ENCODE data around the gene MGAM2.

The MGAM2 gene

DNA sequence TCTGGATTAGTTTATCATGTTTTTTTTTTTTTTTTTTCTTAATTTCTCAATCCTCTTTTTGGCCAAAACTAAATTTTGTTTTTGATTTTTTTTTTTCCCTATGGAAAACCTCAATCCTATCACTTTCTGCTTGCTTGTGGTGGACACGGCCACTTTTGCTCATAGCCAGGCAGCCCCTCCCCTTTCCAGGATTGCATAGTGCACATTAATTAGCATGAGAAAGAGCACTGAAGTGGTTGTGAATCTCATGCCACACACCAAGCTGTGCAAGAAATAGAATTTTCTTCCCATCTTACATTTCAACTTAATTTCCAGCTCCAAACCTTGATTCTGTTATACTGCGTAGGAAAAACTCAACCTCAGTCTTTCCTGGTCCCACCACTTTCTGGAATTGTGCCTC is 34.6 kb downstream of the MGAM2 start:
- Histone ChIP-seq H3K4me3 (ENCODE audit: low read length in 2 of 2) (no peak overlapping the region), H3K4me1 (ENCODE audit: control insufficient read depth in 2 of 2, insufficient read depth in 1 of 2, low read depth in 1 of 2, low read length in 2 of 2) (no peaks in the 10 kb centered on the region), H3K36me3 (replicated peaks in 1 of 2; ENCODE audit: control insufficient read depth in 2 of 2, insufficient read depth in 2 of 2, low read length in 2 of 2) (no peaks in the 10 kb centered on the region), H4K91ac (ENCODE audit: low read depth, low read length, poor library complexity) (no peak overlapping the region), H4K8ac (ENCODE audit: low read depth, low read length) (no peak overlapping the region), H2BK15ac (ENCODE audit: low read length) (no peak overlapping the region), H3K4me2 (ENCODE audit: insufficient read depth, low read length, poor library complexity, severe bottlenecking) (no peak overlapping the region), H3K79me1 (ENCODE audit: low read depth, low read length) (no peaks in the 10 kb centered on the region), H3K23ac (ENCODE audit: low read depth, low read length, poor library complexity) (no peak overlapping the region), H2AK5ac (ENCODE audit: low read depth, low read length) (no peak overlapping the region), H3K18ac (ENCODE audit: low read length) (no peak overlapping the region), H3K27me3 (ENCODE audit: control insufficient read depth in 3 of 3, insufficient read depth in 3 of 3, low read depth in 1 of 3, low read length in 3 of 3) (no peaks in the 10 kb centered on the region), H3K9ac (ENCODE audit: low read depth, low read length, poor library complexity) (no peak overlapping the region), H2BK12ac (ENCODE audit: low read length) (no peak overlapping the region), H2BK5ac (ENCODE audit: low read length) (no peak overlapping the region), H3K9me3 (replicated peaks in 1 of 2; ENCODE audit: control insufficient read depth in 2 of 2, insufficient read depth in 1 of 2, low read depth in 1 of 2, low read length in 2 of 2) (no peaks in the 10 kb centered on the region), H3K14ac (ENCODE audit: low read length) (no peak overlapping the region), H3K27ac (replicated peaks; ENCODE audit: low read length) (no peak overlapping the region), H2BK120ac (ENCODE audit: low read depth, low read length) (no peak overlapping the region), H2AFZ (ENCODE audit: low read length) (no peak overlapping the region), H3K4ac (ENCODE audit: low read length) (no peak overlapping the region)
- DNase-seq (ENCODE audit: low spot score), result no peak
- WGBS, 2 donors (ENCODE audit: extremely low coverage in 2 of 2, insufficient read length in 2 of 2, insufficient replicate concordance in 1 of 2), result no CpG with 5 or more reads among the region's 2 CpGs

DNA sequence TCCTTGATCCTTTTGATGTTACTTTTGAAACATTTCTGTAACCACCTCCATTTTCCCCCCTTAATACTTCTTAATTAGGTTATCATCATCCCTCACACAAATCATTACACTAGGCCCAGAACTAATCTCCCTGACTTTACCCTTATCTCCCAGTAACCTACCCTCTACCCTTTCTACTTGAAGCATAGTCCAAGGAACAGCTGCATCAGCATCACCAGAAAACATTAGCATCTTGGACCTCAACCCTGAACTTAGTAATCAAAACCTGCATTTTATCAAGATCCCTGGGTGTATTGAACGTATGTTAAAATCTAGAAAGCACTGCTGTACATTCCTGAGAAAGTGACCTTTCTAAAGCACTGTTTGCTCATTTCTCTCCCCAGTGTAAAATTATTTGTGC is 38.8 kb downstream of the MGAM2 start:
- Histone ChIP-seq H3K4me3 (ENCODE audit: low read length in 2 of 2) (no peak overlapping the region), H3K4ac (ENCODE audit: low read length) (no peak overlapping the region), H4K8ac (ENCODE audit: low read depth, low read length) (no peak overlapping the region), H3K27me3 (ENCODE audit: control insufficient read depth in 3 of 3, insufficient read depth in 3 of 3, low read depth in 1 of 3, low read length in 3 of 3) (no peaks in the 10 kb centered on the region), H2BK5ac (ENCODE audit: low read length) (no peak overlapping the region), H2AFZ (ENCODE audit: low read length) (no peak overlapping the region), H3K18ac (ENCODE audit: low read length) (no peak overlapping the region), H3K4me2 (ENCODE audit: insufficient read depth, low read length, poor library complexity, severe bottlenecking) (no peak overlapping the region), H3K9me3 (replicated peaks in 1 of 2; ENCODE audit: control insufficient read depth in 2 of 2, insufficient read depth in 1 of 2, low read depth in 1 of 2, low read length in 2 of 2) (no peaks in the 10 kb centered on the region), H2BK15ac (ENCODE audit: low read length) (no peak overlapping the region), H2BK12ac (ENCODE audit: low read length) (no peak overlapping the region), H2AK5ac (ENCODE audit: low read depth, low read length) (no peak overlapping the region), H3K36me3 (replicated peaks in 1 of 2; ENCODE audit: control insufficient read depth in 2 of 2, insufficient read depth in 2 of 2, low read length in 2 of 2) (no peaks in the 10 kb centered on the region), H3K14ac (ENCODE audit: low read length) (no peak overlapping the region), H4K91ac (ENCODE audit: low read depth, low read length, poor library complexity) (no peak overlapping the region), H3K27ac (replicated peaks; ENCODE audit: low read length) (no peak overlapping the region), H3K79me1 (ENCODE audit: low read depth, low read length) (no peaks in the 10 kb centered on the region), H3K4me1 (ENCODE audit: control insufficient read depth in 2 of 2, insufficient read depth in 1 of 2, low read depth in 1 of 2, low read length in 2 of 2) (no peaks in the 10 kb centered on the region), H2BK120ac (ENCODE audit: low read depth, low read length) (no peak overlapping the region), H3K9ac (ENCODE audit: low read depth, low read length, poor library complexity) (no peak overlapping the region), H3K23ac (ENCODE audit: low read depth, low read length, poor library complexity) (no peak overlapping the region)
- DNase-seq (ENCODE audit: low spot score), result no peak
- WGBS, 2 donors (ENCODE audit: extremely low coverage in 2 of 2, insufficient read length in 2 of 2, insufficient replicate concordance in 1 of 2), result no CpG with 5 or more reads among the region's 1 CpG

DNA sequence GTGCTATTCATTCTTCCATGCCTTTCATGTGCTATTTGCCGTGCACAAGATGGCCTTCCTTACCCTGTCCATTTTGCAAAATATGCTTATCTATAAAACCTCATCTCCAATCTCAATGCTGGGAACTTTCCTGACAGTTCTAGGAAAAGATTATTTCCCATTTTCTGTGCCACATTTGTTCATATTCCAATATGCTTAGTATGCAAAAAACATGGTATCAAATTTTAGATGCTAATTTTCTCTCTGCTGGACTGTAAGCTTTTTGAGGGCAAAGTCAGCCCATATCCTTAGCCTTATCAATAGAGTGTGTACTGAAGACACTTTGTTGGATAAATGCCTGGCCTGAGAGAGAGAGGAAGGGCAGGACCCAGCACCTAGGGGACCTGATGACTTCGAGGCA is 39.4 kb downstream of the MGAM2 start:
- Histone ChIP-seq H4K91ac (ENCODE audit: low read depth, low read length, poor library complexity) (no peak overlapping the region), H2BK5ac (ENCODE audit: low read length) (no peak overlapping the region), H2AFZ (ENCODE audit: low read length) (no peak overlapping the region), H3K79me1 (ENCODE audit: low read depth, low read length) (no peaks in the 10 kb centered on the region), H2AK5ac (ENCODE audit: low read depth, low read length) (no peak overlapping the region), H3K23ac (ENCODE audit: low read depth, low read length, poor library complexity) (no peak overlapping the region), H3K4me3 (ENCODE audit: low read length in 2 of 2) (no peak overlapping the region), H2BK15ac (ENCODE audit: low read length) (no peak overlapping the region), H2BK12ac (ENCODE audit: low read length) (no peak overlapping the region), H3K9me3 (replicated peaks in 1 of 2; ENCODE audit: control insufficient read depth in 2 of 2, insufficient read depth in 1 of 2, low read depth in 1 of 2, low read length in 2 of 2) (no peaks in the 10 kb centered on the region), H3K4me2 (ENCODE audit: insufficient read depth, low read length, poor library complexity, severe bottlenecking) (no peak overlapping the region), H3K27me3 (ENCODE audit: control insufficient read depth in 3 of 3, insufficient read depth in 3 of 3, low read depth in 1 of 3, low read length in 3 of 3) (no peaks in the 10 kb centered on the region), H3K4me1 (ENCODE audit: control insufficient read depth in 2 of 2, insufficient read depth in 1 of 2, low read depth in 1 of 2, low read length in 2 of 2) (no peaks in the 10 kb centered on the region), H4K8ac (ENCODE audit: low read depth, low read length) (no peak overlapping the region), H3K27ac (replicated peaks; ENCODE audit: low read length) (no peak overlapping the region), H3K4ac (ENCODE audit: low read length) (no peak overlapping the region), H3K9ac (ENCODE audit: low read depth, low read length, poor library complexity) (no peak overlapping the region), H3K36me3 (replicated peaks in 1 of 2; ENCODE audit: control insufficient read depth in 2 of 2, insufficient read depth in 2 of 2, low read length in 2 of 2) (no peaks in the 10 kb centered on the region), H2BK120ac (ENCODE audit: low read depth, low read length) (no peak overlapping the region), H3K14ac (ENCODE audit: low read length) (no peak overlapping the region), H3K18ac (ENCODE audit: low read length) (no peak overlapping the region)
- no peak for DNase-seq (ENCODE audit: low spot score)
- WGBS, 2 donors (ENCODE audit: extremely low coverage in 2 of 2, insufficient read length in 2 of 2, insufficient replicate concordance in 1 of 2), result no CpG with 5 or more reads among the region's 2 CpGs

DNA sequence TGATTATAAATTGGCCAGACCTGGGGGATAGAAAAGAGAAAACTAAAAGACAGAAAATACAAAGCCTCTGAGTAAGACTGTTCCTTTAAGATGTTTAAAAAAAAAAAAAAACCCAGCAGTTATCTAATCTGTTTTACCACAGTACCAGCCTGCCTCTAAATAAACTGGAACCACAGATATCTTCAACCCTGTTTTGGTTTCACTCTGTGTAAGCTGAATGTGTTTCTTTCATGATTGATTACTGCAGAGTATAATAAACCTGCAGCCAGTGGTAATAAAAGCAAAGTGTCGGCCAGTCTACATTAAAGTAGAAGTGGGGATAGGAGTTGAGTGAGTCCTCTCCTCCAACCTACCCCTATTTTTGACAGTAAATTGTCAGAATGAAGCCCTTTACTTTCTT is 40.6 kb downstream of the MGAM2 start:
- Histone ChIP-seq H3K9me3 (replicated peaks in 1 of 2; ENCODE audit: control insufficient read depth in 2 of 2, insufficient read depth in 1 of 2, low read depth in 1 of 2, low read length in 2 of 2) (no peaks in the 10 kb centered on the region), H3K36me3 (replicated peaks in 1 of 2; ENCODE audit: control insufficient read depth in 2 of 2, insufficient read depth in 2 of 2, low read length in 2 of 2) (no peaks in the 10 kb centered on the region), H2AFZ (ENCODE audit: low read length) (no peak overlapping the region), H3K14ac (ENCODE audit: low read length) (no peak overlapping the region), H2BK5ac (ENCODE audit: low read length) (no peak overlapping the region), H3K18ac (ENCODE audit: low read length) (no peak overlapping the region), H3K23ac (ENCODE audit: low read depth, low read length, poor library complexity) (no peak overlapping the region), H3K4ac (ENCODE audit: low read length) (no peak overlapping the region), H3K79me1 (ENCODE audit: low read depth, low read length) (no peaks in the 10 kb centered on the region), H3K4me2 (ENCODE audit: insufficient read depth, low read length, poor library complexity, severe bottlenecking) (no peak overlapping the region), H4K8ac (ENCODE audit: low read depth, low read length) (no peak overlapping the region), H2AK5ac (ENCODE audit: low read depth, low read length) (no peak overlapping the region), H3K27me3 (ENCODE audit: control insufficient read depth in 3 of 3, insufficient read depth in 3 of 3, low read depth in 1 of 3, low read length in 3 of 3) (no peaks in the 10 kb centered on the region), H2BK120ac (ENCODE audit: low read depth, low read length) (no peak overlapping the region), H3K4me1 (ENCODE audit: control insufficient read depth in 2 of 2, insufficient read depth in 1 of 2, low read depth in 1 of 2, low read length in 2 of 2) (no peaks in the 10 kb centered on the region), H3K27ac (replicated peaks; ENCODE audit: low read length) (no peak overlapping the region), H2BK15ac (ENCODE audit: low read length) (no peak overlapping the region), H4K91ac (ENCODE audit: low read depth, low read length, poor library complexity) (no peak overlapping the region), H3K9ac (ENCODE audit: low read depth, low read length, poor library complexity) (no peak overlapping the region), H3K4me3 (ENCODE audit: low read length in 2 of 2) (no peak overlapping the region), H2BK12ac (ENCODE audit: low read length) (no peak overlapping the region)
- WGBS, 2 donors (ENCODE audit: extremely low coverage in 2 of 2, insufficient read length in 2 of 2, insufficient replicate concordance in 1 of 2), result no CpG with 5 or more reads among the region's 1 CpG
- DNase-seq (ENCODE audit: low spot score), result no peak

Data from neuronal stem cell (in vitro differentiated cells).